Non-pigmented ciliary epithelial cell (primary cell): ENCODE results near the gene AHCYL1.

Experiments used
- DNase-seq: peaks from one replicate; pipeline ENCODE4 v3.0.0-alpha.2; 2010; ENCODE audit warnings: low read depth

The AHCYL1 gene

DNA sequence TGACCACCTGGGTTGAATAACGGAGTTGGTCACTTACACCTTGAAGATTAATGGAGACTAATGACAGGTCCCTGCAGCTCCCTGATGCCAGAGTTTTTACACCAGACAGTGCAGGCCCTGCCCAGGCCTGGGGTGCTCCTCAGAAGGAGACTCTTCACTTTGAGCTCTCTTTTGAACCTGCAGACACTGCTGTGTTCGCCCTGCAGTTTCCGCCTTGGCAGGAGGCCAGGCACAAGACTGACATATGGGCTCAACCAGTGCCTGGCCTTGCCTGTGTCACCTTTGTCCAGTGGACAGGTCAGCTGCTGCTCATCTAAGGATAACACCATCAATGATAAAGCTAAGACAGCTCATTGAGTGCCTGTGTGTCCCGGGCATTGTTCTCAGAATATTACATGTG, 55.1 kb downstream of the AHCYL1 start:
- DNase-seq = no peak

GRCh38 chr1:110040548-110040947, 56.0 kb downstream of the AHCYL1 start:
- no peak for DNase-seq

GRCh38 chr1:110043016-110043415, 58.5 kb downstream of the AHCYL1 start:
- DNase-seq = no peak

GRCh38 chr1:110047463-110047862, 62.9 kb downstream of the AHCYL1 start:
- no peak for DNase-seq

- no peak for DNase-seq
Measured at GRCh38 chr1:110048240-110048639, 63.7 kb downstream of the AHCYL1 start.

DNA sequence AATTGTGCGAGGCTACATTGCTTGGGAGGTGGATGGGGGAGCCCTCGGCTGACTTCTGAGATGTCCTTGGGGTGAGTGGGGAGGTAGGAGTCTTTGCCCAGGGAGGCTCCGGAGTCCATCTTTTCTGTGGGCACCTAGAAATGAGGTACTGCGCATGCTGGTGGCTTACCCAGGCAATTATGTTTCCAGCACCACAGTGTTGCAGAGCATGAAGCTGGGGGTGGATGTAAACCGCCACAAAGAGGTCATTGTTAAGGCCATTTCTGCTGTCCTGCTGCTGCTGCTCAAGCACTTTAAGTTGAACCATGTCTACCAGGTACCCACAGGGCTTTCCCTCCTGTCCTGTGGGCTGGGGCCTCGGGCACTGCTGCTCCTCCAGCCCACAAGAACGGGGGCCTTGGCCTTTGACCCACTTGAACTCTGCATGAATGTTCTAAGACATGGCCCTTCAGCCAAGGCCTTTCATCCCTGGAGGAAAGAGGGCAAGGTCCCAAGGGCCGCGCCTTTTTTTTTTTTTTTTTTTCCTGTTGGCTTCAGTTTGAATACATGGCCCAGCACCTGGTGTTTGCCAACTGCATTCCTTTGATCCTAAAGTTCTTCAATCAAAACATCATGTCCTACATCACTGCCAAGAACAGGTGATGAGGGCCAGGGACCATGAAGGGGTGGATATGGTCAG, 64.5 kb downstream of the AHCYL1 start:
- DNase-seq = no peak

DNA sequence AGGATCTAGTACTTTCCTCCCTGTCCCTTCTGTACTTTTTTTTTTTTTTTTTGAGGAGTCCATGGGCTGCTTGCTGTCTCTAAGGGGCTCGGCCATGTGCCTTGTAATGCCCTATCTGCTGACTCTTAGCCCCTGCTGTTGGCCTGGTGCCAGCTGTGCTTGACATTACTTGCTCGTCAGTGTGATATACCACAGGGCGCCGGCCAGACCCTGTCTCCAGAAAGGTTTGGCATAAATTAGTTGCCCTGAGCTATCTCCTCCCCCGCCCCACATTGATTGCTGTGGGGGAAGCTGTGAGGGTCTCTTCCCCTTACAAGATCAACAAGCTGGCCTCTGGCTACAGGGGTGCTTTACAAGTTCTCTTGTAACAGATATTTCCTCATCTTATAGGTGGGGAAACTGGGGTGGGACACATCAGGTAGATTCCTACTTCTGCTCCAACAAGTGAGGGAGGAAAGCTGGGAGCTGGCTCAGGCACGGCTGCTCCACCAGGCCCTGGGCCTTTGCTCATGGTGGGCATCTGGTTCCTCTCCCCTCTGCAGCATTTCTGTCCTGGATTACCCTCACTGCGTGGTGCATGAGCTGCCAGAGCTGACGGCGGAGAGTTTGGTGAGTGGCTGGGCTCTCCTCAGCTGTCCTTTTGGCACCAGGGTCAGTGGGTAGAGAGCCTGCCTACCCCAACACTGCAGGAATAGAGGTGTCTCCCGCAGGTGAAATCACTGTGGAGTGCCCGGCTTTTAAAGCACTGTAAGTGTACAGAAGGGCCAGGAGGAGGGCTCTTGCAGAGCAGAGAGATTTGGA, 65.4 kb downstream of the AHCYL1 start:
- no peak for DNase-seq

DNA sequence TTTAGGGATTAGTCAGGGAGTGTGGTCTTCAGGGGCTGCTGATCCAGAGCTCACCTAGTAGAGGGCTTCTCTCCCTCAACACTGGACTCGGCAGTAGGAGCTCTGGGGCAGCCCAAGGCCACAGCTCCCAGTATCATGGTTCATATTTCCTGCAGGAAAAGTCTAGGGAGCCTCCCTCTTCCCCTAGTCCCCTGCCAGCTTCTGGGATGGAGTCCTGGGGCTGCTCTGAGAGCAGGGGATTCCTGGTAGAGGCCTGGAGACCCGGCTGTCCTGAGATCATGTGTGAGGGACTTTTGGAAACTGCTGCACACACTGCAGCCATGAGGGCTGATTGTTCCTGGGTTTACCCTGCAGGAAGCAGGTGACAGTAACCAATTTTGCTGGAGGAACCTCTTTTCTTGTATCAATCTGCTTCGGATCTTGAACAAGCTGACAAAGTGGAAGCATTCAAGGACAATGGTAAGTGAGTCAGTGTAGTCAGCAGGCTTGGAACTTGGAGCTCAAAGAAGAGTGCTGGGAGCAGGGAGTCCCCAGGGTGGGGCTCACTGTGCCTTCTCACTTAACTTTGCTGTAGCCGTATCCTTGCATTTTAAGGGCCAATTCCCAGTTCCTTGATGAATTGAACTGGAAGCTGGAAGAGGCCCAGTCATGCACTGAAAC, 66.2 kb downstream of the AHCYL1 start:
- DNase-seq = no peak

GRCh38 chr1:110051262-110051648, 66.7 kb downstream of the AHCYL1 start:
- DNase-seq = no peak

- no peak for DNase-seq
Measured at GRCh38 chr1:110053552-110054428, 69.2 kb downstream of the AHCYL1 start.

DNA sequence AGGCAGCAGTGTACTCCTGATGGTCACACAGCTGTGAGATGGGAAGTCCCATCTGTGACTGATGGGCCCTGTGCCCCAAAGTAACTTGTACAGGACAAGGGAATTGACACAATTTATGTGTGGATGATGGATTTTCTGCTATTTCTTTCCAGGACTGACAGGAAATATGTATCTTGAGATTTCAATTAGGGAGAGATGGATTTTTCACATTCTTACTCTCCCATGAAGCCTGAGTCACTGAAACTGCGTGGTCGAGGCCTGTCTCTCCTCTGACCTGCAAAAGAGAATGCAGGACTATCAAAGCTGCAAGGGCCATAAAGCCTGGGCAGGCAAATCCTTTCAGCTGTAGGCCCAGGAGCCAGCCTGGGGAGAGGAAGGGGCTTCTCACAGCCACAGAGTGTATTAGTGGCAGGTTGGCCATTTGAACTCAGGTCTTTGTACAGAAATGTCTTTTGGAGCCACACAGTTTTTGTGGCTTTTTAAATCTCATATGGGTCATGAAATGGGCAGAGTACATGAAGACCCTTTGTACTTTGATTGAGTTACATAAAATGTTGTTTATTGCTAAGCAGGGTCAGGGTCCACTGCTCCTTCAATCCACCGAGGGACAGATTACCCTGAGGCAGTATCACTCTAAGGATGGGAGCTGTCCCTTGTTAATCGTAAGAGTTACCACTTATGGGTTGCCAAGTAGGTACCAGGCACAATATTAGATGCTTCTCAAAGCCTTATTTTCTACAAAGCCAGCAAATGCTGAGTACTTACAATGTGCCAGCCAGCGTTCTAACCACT, 71.1 kb downstream of the AHCYL1 start:
- DNase-seq = peak; percentile 44

GRCh38 chr1:110056285-110056683, 71.7 kb downstream of the AHCYL1 start:
- no peak for DNase-seq

DNA sequence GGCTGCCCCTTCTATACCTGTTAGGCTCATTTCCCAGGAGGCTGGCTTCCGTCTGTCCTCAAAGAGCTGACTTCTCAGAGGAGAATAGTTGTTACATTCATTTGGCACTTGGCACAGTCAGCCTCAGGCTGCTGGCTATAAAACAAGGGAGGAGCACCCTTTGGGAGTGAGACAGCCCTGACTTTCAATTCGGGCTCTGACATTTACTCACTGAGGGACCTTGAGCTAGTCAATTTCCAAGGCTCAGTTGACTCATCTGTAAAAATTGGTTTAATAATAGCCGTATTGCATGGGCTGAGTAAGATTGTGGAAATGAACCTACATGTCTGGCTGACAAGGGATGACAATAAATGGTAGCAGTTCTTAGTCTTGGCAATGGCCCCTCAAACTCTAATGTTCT, 72.2 kb downstream of the AHCYL1 start:
- DNase-seq = no peak

DNA sequence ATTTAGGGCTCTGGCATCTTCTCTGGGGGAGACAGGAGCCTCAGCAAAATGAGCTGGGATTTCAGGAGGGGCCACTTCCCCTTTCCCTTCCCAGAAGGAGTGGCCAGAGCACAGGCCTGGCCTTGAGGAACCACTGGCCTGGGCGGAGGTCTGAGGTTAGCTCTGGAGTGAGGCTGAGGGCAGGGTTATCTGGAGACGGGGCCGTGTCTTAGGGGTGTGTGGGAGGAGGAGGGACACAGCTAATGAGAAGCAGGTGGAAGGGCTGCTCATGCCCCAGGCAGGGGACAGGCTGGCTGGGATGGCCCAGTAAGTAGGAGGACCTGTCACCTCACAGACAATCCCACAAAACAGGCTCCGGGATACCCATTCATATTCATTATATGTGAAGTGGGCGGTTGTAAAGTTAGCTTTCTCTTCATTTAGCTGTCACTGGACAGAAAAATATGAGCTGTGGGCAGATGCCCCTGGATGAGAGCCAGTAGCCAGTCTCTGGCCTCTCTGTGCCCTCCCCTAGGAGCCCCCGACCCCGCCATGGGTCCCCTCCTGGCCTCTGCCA, 73.5 kb downstream of the AHCYL1 start:
- DNase-seq = no peak

- DNase-seq = no peak
Measured at GRCh38 chr1:110058591-110058990, 74.0 kb downstream of the AHCYL1 start.

GRCh38 chr1:110059133-110059863, 74.7 kb downstream of the AHCYL1 start:
- no peak for DNase-seq

- DNase-seq = no peak
Measured at GRCh38 chr1:110060034-110060661, 75.6 kb downstream of the AHCYL1 start.

DNA sequence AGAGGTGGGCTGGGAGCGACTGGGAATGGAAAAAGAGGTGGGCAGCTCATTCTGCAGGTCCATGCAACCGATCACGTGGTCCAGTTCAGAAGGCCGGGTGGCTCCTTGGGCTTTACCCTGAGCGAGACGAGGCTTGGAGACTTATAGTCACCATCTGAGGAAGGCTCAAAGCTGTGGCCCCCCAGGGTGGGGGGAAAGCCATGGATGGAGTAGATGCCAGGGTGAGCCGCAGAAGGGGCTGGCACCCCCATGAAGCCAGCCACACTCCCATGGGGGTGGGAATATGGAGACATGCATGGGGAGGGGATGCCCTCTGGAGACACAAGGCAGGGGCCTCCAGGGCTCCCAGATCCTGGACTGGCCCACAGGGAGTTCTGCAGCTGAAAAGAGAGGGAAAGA, 76.1 kb downstream of the AHCYL1 start:
- no peak for DNase-seq

GRCh38 chr1:110061341-110061740, 76.8 kb downstream of the AHCYL1 start:
- DNase-seq = no peak

DNA sequence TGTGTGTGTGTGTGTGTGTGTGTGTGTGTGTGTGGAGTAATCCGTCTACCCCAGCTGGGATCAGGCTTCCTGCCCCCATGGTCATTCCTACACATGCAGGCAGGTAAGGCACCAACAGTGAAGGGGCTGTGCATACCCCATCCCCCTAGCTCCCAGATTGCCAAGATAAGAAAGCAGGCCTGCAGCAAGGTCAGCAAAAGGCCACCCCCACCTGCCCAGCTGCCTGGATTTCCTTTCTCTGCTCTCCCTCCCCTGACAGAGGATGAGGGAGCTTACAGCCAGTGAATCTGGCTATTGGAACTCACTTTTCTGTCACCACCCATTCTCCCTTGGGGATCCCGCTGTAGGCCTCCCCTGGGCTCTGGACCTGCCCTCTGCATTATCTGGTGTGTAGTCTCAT, 78.0 kb downstream of the AHCYL1 start:
- no peak for DNase-seq
